OCI-LY3 (cell line): Measurements from ENCODE around the gene VBP1.

ENCODE experiments used
- CTCF ChIP-seq: fragments of 200-600, 300-600 bp; sonication (generic); IDR thresholded peaks from 2 replicates; pipeline ENCODE4 v1.5.1; 2014; ENCODE audit warnings: antibody characterized with exemption, low read length, low read depth
- EZH2phosphoT487 ChIP-seq: fragments of 200-600 bp; shearing (Covaris generic); IDR thresholded peaks from 2 replicates; pipeline ENCODE4 v1.6.1; 2018; ENCODE audit warnings: antibody characterized with exemption, mixed run types, low read depth

- no peak for TF ChIP-seq CTCF
- TF ChIP-seq EZH2phosphoT487, result no peak
Observed at GRCh38 chrX:155242300-155242699, 26.0 kb downstream of the VBP1 start.
